Stimulated activated CD4-positive, alpha-beta T cell treated with anti-CD3 and anti-CD28 coated beads, Interleukin-15, amount 100 ng/mL, for 1 hour (primary cell): ENCODE results near the gene TIMP2.

ENCODE experiments used
- DNase-seq, 2 donors: peaks; one replicate each; pipeline ENCODE4 v3.0.0-alpha.2; 2020; ENCODE audit warnings: low read depth in 1 of 2, low spot score in 1 of 2

TIMP2 gene

DNA sequence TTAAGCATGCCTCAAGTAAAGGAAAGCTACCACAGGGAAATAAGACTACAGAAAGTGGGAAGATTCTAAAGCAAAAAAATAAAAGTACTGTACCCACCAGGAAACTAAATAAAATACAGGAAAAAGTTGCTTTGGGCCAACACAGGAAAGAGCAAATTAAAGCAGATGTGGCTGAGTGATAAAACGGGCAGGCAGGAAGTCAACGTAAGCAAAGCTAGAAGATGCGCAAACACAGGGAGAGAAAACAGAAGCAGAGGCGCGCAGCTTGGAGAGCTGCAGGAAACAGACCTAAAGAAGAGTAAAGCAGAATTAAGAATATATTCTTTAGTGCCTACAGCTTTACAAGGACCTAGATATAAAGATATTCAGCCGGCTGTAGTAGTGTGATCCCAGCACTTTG lies 106.3 kb downstream of the TIMP2 start:
- DNase-seq = peak in 1 of 2 donors; percentile 22

DNA sequence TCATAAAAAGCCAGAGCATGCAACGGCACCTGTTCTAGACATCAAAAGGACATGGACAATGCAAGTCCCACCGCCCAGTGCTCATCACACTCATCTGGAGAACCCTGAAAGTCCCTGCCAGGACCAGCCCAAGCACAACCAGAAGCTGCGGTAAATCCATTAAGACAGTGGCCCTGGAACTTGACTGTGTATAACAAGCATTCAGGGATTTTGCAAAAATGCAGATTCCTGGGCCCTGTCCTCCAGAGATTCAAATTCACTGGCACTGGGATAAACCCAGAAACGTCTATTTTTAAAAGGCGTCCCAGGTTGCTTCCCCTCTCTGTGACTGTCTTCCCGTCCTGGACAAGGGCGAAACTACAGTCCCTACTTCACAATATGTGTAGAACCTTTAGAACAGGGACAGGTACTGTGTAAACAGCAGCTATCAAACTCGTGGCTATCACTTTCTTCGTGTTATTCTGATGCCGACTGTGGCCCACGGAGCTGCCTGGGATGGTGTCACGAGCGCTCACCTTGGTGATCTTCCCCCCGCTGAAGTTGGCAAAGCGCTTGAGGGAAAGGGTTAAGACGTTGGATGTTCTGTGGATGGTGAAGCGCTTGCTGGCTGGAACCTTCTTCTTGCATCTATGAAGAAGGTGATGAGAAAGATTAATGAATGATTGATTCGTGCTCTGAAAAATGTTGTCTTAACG lies 106.9 kb downstream of the TIMP2 start:
- no peak for DNase-seq

GRCh38 chr17:78817123-78817522 lies 108.1 kb downstream of the TIMP2 start:
- peak in 1 of 2 donors; percentile 30 for DNase-seq

DNA sequence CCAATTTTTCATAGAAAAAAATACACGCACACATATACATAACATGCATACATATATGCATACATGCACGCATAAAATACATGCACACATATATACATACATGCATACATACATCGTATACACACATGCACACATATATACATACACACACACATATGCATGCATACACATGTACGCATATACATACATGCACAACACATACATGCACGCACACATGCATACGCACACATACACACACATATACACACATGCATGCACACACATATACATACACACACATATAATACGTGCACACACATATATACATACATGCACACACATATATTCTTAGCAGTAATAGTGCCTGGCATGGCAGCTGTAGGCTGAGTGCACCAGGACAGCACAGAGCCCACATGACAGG lies 109.5 kb downstream of the TIMP2 start:
- DNase-seq = no peak

- DNase-seq = no peak
These were observed 112.3 kb downstream of the TIMP2 start for GRCh38 chr17:78812855-78813254.

DNA sequence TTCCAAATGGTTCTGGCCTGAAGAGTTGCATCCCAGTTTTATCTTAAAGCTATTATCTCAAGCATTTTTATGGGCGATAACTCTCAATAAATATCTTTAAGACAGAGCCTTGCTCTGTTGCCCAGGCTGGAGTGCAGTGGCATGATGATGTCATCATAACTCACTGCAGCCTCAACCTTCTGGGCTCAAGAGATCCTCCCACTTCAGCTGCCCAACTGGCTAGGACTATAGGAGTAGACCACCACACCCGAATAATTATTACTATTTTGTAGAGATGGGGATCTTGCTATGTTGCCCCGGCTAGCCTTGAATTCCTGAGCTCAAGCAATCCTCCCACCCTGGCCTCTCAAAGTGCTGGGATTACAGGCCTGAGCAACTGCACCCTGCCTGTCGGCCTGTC lies 117.0 kb downstream of the TIMP2 start:
- no peak for DNase-seq

DNA sequence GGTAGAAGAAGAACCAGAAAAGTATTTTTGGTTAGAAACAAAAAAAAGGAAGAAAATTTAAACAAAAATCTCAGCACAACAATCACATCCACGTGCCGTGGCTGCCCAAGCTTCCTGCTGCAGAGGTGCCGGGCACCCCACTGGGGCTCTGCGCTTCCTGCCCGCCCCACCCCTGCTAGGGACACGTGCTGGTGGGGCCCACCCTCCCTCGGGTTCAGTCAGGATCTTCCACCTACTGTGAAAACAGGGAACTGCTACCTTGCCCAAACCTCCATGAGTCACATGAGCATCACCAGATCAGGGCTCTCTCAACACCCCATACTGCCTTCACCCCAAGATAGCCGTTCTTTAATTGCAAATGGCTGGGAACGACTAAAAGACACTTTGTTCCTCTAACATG lies 118.7 kb downstream of the TIMP2 start:
- DNase-seq = no peak

GRCh38 chr17:78805301-78805700 lies 119.9 kb downstream of the TIMP2 start:
- peak; percentile 39 to 46 for DNase-seq

DNA sequence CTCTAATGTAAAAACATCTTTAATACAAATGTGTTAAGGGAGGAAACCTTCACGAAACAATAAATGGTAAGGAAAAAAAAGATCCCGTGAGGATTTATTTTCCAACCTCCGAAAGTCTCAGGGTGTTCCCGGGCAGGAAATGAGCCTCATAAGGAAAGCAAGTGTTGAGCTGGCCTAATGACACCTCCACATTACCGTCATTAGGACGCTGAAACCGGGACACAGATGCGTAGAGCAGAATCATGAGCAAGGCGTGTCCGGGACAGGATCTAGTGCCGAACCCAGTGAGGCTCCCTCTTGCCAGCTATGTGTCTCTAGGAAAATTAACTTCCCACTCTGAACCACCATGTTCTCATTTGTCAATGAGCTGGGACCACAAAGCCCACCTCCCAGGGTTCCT lies 120.4 kb downstream of the TIMP2 start:
- no peak for DNase-seq

DNA sequence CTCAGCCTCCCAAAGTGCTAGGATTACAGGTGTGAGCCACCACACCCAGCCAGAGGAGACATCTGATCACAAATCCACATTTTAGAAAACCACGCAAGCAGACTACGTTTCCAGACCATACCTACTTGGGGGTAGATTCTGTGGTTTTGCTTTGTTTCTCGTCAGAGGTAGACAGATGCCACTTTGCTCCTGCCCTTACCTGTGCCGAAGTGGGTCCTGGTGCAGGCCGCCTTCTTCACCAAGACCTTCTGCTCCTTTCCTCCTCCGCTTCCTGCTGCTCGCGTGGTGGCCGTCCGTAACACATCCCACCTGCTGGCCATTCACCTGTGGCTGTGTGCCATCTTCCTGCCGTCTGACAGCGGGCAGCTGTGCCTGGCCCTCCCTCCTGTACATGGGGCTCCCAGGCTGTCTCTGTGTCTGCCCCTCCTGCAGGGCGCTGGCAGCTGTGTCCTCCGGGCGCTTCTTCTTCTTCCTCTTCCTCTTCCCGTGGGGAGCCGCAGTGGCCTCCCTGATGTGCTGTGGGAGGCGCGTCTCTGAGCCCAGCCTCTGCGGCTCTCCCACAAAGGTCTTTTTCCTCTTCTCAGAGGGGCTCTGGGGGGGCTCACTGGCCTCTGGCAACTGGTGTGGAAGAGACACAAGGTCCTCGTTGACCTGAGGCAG lies 121.9 kb downstream of the TIMP2 start:
- no peak for DNase-seq
